ENCODE results near the gene LAMA2.

DNA sequence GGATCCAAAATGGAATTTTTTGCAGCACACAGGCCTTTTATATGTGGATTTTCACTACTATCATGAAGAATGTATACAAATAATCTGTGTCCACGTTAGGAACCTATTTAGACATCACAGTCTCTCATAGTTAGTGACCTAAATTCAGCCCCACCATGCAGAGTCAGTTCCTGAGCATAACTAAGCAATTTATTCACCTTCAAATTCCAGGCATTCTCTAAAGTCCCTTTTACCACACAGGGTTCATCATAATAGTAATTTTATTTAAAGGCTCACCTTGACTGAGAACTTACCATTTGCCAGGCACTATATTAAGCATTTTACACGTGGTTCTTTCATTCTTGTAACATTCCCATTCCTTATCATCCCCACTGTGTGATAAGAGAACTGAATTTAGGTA, 473.2 kb downstream of the LAMA2 start:
- TF ChIP-seq, protein P1, sequence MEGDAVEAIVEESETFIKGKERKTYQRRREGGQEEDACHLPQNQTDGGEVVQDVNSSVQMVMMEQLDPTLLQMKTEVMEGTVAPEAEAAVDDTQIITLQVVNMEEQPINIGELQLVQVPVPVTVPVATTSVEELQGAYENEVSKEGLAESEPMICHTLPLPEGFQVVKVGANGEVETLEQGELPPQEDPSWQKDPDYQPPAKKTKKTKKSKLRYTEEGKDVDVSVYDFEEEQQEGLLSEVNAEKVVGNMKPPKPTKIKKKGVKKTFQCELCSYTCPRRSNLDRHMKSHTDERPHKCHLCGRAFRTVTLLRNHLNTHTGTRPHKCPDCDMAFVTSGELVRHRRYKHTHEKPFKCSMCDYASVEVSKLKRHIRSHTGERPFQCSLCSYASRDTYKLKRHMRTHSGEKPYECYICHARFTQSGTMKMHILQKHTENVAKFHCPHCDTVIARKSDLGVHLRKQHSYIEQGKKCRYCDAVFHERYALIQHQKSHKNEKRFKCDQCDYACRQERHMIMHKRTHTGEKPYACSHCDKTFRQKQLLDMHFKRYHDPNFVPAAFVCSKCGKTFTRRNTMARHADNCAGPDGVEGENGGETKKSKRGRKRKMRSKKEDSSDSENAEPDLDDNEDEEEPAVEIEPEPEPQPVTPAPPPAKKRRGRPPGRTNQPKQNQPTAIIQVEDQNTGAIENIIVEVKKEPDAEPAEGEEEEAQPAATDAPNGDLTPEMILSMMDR (conservative IDR thresholded peaks at IDR 0.05; ENCODE audit: low read length) = no peak
- TF ChIP-seq EZH2phosphoT487 (IDR thresholded peaks at IDR 0.05; ENCODE audit: borderline replicate concordance) = no peak
